GM23248 (cell line): ENCODE data around the gene ANKRD39.

ENCODE experiments used
- EZH2 ChIP-seq: fragments of 200-600 bp; sonication (generic); IDR thresholded peaks from 2 replicates; pipeline ENCODE4 v1.6.1; 2018; ENCODE audit warnings: antibody characterized with exemption, mild to moderate bottlenecking; ENCODE audit not compliant: insufficient read depth, poor library complexity, severe bottlenecking
- EZH2phosphoT487 ChIP-seq: fragments of 200-600 bp; sonication (generic); IDR thresholded peaks from 2 replicates; pipeline ENCODE4 v1.6.1; 2018; ENCODE audit warnings: antibody characterized with exemption, moderate library complexity, mild to moderate bottlenecking, low read depth; ENCODE audit not compliant: insufficient read depth

DNA sequence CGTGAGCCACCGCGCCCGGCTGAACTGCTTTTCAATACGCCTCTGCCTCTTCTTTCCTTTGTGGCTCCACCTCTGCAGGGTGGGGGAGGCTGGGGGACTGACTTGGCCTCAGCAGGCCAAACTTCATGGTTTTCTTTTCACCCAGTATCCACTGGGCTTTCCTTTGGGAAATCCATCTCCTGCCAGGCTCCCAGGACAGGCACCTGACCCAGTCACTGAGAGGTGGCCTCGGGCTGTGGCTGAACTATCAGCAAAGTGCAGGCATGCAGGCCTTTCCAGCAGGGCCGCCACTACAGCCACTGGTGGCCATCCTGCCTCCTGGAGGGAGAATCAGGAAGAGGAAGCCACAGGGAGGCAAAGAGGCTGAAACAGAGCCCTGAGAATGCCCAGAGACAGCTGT is 45.5 kb upstream of the ANKRD39 start:
- TF ChIP-seq EZH2 (no peak), EZH2phosphoT487 (no peak)
